ENCODE measurements around the gene EFHC1.

EFHC1 gene

GRCh38 chr6:52543729-52544601 is 123.8 kb downstream of the EFHC1 start:
- no peak for DNase-seq

DNA sequence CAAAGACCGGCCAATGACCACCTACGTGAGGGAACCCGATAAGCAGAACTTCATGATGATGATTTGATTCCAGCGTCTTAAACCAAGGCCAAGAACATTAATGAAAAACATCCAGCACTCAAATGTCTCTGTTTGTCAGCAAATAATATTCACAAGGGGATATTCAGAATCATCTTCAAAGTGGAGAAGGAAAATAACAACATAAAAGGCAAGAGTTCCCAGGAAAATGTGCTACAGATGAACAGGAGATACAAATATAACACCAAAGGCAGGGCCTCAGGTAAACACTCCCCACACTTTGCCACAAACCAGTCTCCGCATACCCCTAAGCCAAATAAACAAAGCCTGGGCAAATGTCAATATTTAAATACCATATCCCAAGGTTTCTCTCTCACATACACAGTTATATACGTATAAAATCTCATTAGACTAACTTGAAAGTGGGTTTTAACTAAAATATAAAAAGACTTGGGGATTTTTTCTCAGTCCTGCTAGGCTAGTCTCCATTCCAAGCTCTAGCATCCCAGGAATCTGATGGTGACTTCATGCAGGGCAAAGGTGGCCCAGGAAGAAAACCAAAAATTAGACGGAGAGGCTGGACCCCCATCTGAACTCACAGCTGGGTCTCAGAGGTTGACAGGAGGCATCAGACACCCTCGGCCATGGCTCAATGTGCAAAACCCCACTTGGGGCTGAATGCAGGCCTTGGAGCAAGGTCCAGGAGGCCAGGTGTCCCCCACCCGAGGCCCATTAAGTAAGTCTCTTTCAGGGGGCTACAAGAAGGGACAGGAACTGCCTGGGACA is 124.7 kb downstream of the EFHC1 start:
- no peak for DNase-seq

GRCh38 chr6:52545406-52546119 is 125.4 kb downstream of the EFHC1 start:
- DNase-seq = no peak

- DNase-seq = no peak
These were observed 126.0 kb downstream of the EFHC1 start for GRCh38 chr6:52546192-52546591.

- no peak for DNase-seq
These were observed 126.5 kb downstream of the EFHC1 start for GRCh38 chr6:52546678-52547077.

- no peak for DNase-seq
These were observed 127.7 kb downstream of the EFHC1 start for GRCh38 chr6:52547647-52548352.

DNA sequence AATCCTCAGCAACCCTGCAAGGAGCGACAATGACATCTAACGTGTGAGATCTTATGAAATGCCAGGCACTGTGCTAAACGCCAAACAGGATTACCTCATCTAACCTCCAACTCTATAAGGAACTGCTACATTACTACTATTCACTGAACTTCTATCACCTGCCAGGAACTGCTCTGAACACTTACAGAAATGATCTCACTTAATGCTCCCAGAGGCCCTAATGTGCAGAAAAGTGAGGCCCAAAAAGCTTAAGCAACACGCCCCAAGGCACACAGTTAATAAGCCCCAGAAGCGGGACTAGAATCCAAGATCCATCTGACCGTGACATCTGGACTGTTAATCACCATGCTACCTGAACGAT is 128.2 kb downstream of the EFHC1 start:
- DNase-seq = no peak

DNA sequence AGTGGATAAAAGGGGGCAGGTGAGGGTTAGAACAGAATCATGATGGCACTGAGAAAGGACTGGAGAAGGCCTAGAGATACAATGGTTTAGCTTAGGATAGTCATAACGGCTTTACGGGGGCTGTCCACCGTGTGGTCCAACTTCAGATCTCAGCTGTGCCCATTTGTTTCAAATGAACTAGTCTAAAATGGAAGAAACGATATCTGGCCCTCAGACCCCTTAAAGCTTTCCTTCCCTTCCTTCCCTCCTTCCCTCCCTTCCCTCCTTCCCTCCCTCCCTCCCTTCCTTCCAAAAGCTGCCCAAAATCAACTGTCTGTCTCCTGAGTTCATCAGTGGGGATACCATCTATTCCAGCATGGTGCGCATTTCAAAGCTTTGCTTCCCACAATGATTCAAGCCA is 128.9 kb downstream of the EFHC1 start:
- no peak for DNase-seq

DNA sequence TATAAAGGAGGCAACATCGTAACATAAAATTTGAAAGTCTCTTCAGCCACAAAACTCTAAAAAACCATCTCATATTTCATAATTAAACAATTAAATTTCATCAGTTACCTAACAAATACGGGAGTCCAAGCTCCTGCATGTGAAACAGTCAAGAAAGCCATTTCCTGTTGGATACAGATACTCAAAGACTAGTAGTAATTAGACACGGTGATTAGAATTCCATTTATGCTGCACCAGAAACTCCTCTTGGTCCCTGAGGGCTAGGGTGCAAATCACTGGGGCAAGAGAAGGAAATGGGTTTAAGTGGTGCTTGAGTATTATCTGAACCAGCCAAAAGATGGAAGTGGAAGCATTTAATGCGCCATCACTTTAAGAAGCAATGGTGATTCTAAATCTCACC is 129.3 kb downstream of the EFHC1 start:
- DNase-seq = peak; percentile 63

GRCh38 chr6:52550014-52550575 is 130.0 kb downstream of the EFHC1 start:
- no peak for DNase-seq

DNA sequence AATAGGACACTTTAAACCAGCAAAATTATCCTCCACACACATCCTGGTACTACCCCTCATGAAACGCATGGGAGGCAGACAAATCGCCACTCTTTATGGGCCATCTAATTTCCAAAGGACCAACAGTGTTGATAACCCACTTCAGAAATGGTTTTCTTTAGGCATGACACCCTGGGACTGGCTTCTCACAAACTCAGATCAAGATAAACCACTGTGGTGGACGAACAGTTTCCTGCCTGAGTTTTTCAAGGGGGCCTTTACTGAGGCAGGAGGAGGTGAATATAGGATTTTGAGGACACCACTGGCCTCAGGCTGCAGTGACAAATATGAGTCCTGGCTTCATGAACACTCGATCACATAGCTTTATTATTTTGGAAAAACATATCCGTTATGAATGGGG is 130.7 kb downstream of the EFHC1 start:
- no peak for DNase-seq

DNA sequence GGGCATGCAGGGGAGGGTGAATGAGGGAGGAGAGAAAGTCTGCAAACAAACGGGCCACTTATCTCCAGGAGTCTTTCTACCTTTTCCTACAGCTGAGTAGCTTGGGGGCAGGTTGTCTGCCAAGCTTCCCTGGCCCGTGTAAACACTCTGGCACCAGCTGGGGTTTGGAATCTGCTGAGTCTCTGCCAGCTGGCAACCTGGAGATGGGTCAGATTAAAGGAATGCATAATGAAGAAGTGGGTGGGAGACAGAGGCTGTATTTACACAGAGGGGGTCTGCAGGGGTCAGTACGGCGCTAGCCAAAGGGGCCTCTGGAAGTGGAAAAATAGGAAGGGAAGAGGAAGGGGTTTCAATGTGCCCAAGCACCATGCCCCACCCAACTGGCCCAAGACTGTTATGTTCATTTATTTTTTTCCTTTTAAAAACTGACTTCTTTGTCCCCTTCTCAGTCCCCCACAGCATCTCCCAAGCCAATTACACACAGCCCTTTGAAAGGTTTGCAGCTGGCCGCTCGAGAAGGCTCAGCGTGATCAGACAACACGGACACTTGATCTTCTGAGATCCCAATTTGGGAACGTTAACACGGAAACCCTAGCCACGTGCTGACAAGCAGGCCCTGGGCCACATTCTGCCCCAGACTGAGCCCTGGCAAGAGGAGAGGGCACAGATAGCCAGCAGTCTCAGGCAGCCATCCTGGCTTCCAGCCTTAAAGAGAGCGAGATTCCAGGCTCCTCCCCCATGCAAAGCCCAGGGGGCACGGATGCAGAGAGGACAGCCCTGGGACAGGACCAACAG is 131.5 kb downstream of the EFHC1 start:
- DNase-seq = no peak

- DNase-seq = no peak
These were observed 132.1 kb downstream of the EFHC1 start for GRCh38 chr6:52552278-52552643.

GRCh38 chr6:52553158-52553557 is 133.0 kb downstream of the EFHC1 start:
- DNase-seq = no peak

DNA sequence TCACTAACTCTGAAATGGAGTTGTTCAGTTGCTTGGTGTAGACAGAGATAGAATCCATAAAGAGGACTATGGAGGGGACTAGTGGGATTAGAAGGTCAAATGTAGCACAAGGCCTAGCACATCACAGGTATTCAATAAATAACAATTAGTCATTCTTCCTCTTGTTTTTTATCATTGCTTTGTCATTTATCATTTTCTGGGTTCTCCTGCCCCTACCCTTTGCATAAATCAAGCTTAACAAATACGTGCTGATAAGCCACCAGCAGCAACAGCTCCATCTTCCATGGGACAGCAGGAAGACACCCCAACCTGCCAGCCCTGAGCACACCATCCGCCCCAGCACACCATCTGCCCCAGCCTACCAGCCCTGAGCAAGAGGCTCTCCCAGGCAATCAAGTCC is 133.6 kb downstream of the EFHC1 start:
- DNase-seq = no peak

DNA sequence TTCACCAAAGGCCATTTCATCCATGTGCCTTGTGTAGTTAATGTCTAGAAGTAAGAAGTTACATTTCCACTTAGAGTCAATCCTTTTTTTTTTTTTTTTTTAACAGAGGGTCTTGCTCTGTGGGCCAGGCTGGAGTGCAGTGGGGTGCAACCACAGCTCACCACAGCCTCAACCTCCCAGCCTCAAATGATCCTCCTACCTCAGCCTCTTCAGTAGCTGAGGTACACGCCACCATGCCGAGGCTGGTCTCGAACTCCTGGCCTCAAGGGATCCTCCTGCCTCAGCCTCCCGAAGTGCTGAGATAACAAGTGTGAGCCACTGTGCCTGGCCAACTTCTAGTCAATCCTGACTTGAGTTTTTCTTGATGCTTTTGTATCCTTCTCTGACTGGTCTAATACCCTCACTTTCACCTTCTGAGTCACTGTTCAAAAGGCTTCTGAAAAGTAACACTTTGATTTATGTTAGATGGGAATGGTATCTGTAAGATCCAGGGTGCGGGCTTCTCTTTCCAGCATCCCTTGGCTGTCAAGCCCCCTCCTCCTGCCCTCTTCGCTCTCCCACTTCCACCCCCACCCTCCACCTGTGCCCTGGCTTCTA is 134.6 kb downstream of the EFHC1 start:
- DNase-seq = no peak

- DNase-seq = no peak
These were observed 135.5 kb downstream of the EFHC1 start for GRCh38 chr6:52555518-52556233.

- no peak for DNase-seq
These were observed 137.5 kb downstream of the EFHC1 start for GRCh38 chr6:52557389-52558265.

- no peak for DNase-seq
These were observed 138.3 kb downstream of the EFHC1 start for GRCh38 chr6:52558266-52559000.

All from NCI-H1436 (cell line).